ENCODE data around the gene PLXDC2.

DNA sequence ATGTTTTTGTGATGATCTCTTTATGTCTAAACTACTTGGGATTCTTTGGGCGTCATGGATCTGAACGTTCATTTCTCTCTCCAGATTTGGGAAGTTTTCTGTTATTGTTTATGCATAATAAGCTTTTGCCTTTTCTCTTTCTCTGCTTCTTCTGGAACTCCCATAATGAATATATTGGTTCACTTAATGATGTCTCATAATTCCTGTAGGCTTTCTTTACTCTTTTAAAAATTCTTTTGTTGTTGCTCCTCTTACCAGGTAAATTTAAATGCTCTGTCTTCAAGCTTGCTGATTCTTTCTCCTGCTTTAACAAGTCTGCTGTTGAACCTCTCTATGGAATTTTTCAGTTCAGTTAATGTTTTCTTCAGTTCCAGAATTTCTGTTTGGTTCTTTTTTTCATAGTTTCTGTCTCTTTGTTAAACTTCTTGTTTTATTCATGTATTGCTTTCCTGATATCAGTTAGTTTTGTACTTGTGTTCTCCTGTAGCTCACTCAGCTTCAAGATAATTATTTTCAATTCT, 317.5 kb downstream of the PLXDC2 start:
- TF ChIP-seq POLR2AphosphoS5 (IDR thresholded peaks at IDR 0.05) (no peak), POLR2A (IDR thresholded peaks at IDR 0.05) (no peak), EP300 (IDR thresholded peaks at IDR 0.05) (no peak)
- TF ChIP-seq, protein P1, sequence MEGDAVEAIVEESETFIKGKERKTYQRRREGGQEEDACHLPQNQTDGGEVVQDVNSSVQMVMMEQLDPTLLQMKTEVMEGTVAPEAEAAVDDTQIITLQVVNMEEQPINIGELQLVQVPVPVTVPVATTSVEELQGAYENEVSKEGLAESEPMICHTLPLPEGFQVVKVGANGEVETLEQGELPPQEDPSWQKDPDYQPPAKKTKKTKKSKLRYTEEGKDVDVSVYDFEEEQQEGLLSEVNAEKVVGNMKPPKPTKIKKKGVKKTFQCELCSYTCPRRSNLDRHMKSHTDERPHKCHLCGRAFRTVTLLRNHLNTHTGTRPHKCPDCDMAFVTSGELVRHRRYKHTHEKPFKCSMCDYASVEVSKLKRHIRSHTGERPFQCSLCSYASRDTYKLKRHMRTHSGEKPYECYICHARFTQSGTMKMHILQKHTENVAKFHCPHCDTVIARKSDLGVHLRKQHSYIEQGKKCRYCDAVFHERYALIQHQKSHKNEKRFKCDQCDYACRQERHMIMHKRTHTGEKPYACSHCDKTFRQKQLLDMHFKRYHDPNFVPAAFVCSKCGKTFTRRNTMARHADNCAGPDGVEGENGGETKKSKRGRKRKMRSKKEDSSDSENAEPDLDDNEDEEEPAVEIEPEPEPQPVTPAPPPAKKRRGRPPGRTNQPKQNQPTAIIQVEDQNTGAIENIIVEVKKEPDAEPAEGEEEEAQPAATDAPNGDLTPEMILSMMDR (IDR thresholded peaks at IDR 0.05): no peak
